VCaP (cell line): ENCODE measurements around the gene PCCA.
"Not testable (repeated sequence)": the region's sequence is repeated elsewhere in the genome, so short reads cannot be mapped to it uniquely, and the experiment has no call there.

ENCODE experiments used
- H3K27ac ChIP-seq: fragments of 450-650 bp; 2 replicates; pipeline ENCODE4 v1.5.1; 2017
- TF ChIP-seq, protein P1 (sequence below): fragments of 450-650 bp; conservative IDR thresholded peaks from 2 replicates; pipeline ENCODE4 v1.5.1; 2017; ENCODE audit warnings: mild to moderate bottlenecking, moderate library complexity

The PCCA gene

DNA sequence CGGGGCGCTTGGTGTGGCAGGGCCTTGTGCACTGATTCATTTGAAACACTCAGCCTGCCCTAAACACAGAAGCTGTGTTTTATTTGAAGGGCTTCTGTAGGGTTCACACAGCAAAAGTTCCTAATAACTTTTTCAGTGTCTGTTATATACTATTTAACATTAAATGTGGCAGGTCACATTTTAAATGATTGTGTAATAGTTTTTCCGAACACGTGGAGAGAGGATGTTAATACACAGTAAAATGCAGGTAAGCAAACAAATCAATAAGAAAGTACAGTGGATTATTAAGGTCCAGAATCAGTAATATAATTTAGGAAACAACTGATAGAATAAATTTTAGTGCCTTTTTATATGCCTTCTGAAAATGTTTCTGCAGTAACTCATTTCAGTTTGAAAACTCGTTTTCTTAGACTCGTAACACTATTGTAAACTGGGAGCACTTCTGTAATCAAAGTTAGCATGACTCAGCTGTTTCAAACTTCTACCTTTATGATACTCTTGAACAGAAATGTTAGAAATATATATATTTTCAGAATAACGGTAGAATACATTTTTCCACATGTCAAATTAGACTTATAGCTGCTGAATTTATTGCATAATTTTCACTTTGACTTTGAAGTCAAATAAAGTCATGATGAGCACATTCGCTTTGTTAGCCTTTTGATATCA is 429.6 kb downstream of the PCCA start:
- H3K27ac ChIP-seq = no peak overlapping the region
- TF ChIP-seq, protein P1, sequence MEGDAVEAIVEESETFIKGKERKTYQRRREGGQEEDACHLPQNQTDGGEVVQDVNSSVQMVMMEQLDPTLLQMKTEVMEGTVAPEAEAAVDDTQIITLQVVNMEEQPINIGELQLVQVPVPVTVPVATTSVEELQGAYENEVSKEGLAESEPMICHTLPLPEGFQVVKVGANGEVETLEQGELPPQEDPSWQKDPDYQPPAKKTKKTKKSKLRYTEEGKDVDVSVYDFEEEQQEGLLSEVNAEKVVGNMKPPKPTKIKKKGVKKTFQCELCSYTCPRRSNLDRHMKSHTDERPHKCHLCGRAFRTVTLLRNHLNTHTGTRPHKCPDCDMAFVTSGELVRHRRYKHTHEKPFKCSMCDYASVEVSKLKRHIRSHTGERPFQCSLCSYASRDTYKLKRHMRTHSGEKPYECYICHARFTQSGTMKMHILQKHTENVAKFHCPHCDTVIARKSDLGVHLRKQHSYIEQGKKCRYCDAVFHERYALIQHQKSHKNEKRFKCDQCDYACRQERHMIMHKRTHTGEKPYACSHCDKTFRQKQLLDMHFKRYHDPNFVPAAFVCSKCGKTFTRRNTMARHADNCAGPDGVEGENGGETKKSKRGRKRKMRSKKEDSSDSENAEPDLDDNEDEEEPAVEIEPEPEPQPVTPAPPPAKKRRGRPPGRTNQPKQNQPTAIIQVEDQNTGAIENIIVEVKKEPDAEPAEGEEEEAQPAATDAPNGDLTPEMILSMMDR = no peak

DNA sequence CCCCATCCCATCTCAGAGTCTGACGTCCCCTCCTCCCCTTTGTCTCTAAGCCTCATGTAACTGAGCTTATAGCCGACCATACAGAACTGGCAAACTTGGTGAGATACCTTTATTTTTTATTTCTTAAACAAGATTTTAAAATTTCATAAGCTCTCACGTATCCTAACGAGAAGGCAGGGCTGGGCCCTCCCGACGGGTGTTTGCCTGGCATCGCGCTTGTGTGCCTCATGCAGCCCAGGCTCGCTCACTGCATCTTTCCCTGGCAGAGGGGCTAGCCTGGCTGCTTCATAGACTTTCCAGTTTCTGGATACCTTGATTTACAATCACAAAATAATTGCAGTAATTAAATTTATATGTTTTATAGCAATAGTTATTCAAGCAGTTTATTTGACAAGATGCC is 430.7 kb downstream of the PCCA start:
- H3K27ac ChIP-seq = no peak overlapping the region
- TF ChIP-seq, protein P1 = no peak

DNA sequence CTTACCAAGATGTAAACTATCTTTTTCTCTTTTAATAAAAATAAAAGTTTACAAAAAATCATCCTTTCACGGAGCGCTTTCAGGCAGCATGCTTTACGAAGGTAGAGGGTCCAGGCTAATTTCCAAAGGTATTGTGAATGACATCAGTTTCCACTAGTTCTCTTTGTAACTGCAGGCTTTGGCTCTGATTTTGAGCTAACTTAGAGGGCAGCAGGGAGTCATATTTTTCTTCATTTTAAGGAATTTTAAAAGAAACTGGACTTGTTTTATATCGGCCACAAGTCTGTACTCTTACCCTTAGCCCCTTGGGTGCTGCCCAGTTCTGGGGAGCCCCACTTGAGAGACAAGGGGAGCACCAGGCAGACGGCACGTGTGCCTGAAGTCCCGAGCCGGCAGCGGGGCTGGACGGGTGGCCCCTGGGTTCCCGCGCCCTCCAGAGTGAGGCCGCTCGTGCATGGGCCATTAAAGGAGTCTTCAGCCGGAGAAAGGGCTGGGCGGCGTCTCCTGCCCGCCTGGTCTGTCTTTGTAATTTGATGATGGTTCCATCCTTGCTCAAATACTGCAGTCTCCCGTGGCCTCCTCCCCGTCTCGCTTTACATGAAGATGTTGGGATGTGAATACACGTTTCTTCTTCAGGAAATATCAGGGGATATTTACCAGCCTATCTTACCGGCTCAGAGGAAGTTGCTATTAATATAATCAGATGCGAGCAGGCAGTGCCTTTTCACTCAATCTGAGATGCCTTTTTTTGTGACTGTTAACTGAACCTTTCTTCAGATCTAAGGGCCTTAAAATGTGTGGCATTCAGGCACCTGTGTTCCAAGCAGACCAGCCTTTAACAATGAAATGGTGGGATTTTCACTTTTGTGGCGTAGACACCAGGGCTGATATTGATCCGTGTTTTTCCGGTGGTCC is 432.3 kb downstream of the PCCA start:
- TF ChIP-seq, protein P1 = no peak
- no peak overlapping the region for H3K27ac ChIP-seq

DNA sequence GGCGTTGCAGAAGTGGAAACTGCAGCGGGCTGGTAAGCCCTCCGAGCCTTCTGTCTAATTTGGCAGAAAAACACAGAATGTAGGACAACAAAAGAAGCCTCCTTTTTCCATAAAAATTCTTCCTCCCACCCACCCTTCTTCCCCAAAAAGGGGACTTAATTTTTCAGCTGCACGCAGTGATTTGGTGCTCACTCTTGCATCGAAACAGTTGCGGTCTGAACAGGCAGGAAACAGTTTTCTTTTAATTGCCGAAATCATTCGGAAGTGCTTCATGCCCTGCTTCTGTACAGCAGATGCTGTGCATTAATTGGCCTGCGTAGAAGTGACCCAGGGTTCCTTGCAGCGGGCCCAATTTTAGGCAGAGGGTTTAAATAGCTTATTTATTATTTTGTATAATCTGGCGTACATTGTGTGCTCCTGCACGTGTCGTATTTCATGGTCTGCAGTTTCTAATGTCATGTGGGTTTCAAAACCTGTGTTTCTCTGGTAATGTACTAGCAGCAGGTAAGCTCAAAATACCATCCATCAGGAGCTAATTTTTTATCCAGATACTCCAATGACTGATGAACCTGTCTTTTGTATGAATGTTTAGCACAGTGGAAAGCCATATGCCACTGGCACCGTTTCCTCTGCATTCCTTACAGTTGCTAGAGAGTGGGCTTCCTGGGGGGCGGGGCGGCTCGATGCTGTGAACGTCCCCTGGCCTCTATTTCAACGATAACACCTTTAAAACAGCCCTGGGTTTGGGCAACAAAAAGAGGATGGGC is 433.1 kb downstream of the PCCA start:
- TF ChIP-seq, protein P1 = no peak
- H3K27ac ChIP-seq = no peak overlapping the region

DNA sequence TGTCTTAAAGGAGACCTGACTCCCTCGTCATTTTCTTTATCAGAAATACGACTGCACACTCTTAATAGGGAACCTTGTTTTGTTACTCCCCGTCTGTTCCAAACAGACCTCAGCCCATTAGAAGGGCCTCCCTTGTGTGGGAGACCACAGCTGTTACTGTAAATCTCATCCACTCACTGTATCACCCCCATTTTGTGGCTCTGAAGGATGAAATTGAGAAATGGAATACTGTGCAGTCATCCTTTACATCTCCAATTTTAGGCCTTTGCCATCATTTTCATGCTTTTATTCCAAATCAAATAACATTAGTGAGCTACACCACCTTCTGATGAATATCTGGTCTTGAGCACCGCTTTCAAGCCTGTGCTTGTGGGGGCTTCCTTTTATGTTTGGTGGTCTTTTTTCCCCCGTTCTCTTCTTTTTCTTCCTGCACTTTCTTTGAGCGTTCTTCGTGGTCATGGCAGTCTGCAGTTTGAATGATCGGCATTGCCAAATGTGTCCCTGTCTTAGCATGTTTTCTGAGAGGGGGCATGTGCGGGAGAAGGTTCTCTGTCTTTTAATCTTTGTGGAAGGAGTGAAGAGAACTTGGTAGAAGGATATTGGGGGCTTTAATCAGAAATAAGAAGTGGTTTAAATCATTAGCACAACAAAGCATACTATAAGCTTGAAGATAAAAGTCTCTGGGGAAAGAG is 433.9 kb downstream of the PCCA start:
- TF ChIP-seq, protein P1 = no peak
- H3K27ac ChIP-seq = no peak overlapping the region

DNA sequence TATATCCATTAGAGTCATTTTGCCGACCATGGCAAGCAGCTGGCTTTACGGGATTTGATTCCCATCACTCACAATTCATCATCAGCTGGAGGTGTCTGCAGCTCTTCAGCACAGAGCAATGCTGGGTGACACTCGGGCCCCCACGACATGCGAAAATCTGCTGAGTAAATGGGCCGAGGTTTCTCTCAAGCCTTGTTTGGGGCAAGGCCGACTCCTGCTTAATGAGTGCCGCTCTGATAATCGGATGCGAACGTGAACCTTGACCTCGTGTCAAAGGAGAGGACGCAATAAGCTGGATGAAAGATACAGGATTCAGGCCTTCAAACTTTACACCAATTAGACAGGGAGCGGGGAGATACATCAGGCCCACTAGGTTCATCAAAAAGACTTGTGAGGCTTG is 434.5 kb downstream of the PCCA start:
- TF ChIP-seq, protein P1 = no peak
- no peak overlapping the region for H3K27ac ChIP-seq

DNA sequence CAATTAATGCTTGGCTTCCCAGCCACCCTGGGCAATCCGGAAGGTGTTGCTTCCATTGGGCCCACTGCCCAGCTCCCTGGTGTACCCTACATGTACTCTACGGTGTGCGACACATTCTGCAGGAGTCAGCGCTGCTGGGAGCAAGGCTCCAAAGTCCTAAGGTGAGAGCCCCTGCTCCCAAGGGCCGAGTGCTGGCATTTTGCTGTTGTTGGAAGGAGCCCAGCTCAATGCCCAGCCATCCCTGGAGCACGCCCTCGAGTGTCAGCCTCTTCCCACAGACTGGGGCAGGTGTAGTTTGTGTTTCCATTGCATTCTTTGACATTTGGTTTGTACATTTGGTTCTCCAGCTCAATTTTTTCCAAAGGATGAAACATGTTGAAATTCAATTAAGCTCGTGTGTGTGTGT is 435.1 kb downstream of the PCCA start:
- TF ChIP-seq, protein P1 = no peak

DNA sequence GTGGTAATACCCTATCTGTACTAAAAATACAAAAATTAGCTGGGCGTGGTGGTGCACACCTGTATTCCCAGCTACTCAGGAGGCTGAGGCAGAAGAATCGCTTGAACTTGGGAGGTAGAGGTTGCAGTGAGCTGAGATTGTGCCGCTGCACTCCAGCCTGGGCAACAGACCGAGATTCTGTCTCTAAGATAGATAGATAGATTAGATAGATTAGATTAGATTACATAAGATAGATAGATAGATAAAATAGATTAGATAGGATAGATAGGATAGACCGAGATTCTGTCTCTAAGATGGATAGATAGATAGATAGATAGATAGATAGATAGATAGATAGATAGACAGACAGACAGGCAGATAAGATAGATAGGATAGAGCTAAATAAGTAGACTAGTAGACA is 435.8 kb downstream of the PCCA start:
- H3K27ac ChIP-seq = not testable (repeated sequence)

More for the DNA sequence above, 435.1 kb downstream of the PCCA start:
- no peak overlapping the region for H3K27ac ChIP-seq
